Nephron progenitor cell (in vitro differentiated cells): ENCODE measurements around the gene MYH9.

ENCODE experiments used
- DNase-seq: peaks from one replicate; pipeline ENCODE4 v3.0.0; 2021
- H3K27ac Mint-ChIP-seq: 2 replicates; pipeline ENCODE4 v1.8.0; 2021; ENCODE audit warnings: mild to moderate bottlenecking, moderate library complexity, mixed read lengths
- H3K27me3 Mint-ChIP-seq: 2 replicates; pipeline ENCODE4 v1.8.0; 2021; ENCODE audit warnings: mild to moderate bottlenecking, low read depth, mixed read lengths; ENCODE audit not compliant: poor library complexity
- H3K36me3 Mint-ChIP-seq: 2 replicates; pipeline ENCODE4 v1.8.0; 2021; ENCODE audit warnings: low read depth, mixed read lengths
- H3K4me1 Mint-ChIP-seq: 2 replicates; pipeline ENCODE4 v1.8.0; 2021; ENCODE audit warnings: mixed read lengths
- H3K4me3 Mint-ChIP-seq: 2 replicates; pipeline ENCODE4 v1.8.0; 2021; ENCODE audit warnings: mild to moderate bottlenecking, moderate library complexity, mixed read lengths
- H3K9me3 Mint-ChIP-seq: 2 replicates; pipeline ENCODE4 v1.8.0; 2021; ENCODE audit warnings: mild to moderate bottlenecking, moderate library complexity, mixed read lengths
- TF ChIP-seq, protein P1 (sequence below): fragments of 200-600 bp; sonication (generic); IDR thresholded peaks from 2 replicates; pipeline ENCODE4 v1.5.0; 2021; ENCODE audit warnings: antibody characterized with exemption

MYH9 gene

DNA sequence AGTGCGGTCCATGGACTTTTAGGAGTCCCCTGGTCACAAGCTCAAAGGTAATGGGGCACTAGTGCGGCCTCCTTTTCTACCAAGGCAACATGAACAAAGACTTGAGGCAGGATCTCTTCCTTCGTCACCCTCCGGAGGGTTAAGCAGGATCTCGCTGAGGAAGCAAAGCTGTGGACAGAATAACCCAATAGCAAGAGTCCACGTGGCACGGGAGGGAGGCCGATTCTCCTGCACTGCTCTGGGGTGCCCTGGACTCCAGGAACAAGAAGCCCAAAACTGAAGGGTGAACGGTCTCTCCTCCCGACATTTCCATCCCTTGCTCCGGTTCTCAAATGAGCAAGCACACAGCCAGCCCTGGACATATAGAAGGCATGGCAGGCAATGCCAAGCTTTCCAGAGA, 20.7 kb downstream of the MYH9 start:
- Mint-ChIP-seq H3K4me1 (peaks cover 100% of the 10 kb centered on the region), H3K36me3 (no peaks in the 10 kb centered on the region), H3K9me3 (no peaks in the 10 kb centered on the region), H3K4me3 (no peak overlapping the region), H3K27ac (peak overlapping the region; percentile 22), H3K27me3 (no peaks in the 10 kb centered on the region)
- TF ChIP-seq, protein P1, sequence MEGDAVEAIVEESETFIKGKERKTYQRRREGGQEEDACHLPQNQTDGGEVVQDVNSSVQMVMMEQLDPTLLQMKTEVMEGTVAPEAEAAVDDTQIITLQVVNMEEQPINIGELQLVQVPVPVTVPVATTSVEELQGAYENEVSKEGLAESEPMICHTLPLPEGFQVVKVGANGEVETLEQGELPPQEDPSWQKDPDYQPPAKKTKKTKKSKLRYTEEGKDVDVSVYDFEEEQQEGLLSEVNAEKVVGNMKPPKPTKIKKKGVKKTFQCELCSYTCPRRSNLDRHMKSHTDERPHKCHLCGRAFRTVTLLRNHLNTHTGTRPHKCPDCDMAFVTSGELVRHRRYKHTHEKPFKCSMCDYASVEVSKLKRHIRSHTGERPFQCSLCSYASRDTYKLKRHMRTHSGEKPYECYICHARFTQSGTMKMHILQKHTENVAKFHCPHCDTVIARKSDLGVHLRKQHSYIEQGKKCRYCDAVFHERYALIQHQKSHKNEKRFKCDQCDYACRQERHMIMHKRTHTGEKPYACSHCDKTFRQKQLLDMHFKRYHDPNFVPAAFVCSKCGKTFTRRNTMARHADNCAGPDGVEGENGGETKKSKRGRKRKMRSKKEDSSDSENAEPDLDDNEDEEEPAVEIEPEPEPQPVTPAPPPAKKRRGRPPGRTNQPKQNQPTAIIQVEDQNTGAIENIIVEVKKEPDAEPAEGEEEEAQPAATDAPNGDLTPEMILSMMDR: no peak
- DNase-seq: no peak

DNA sequence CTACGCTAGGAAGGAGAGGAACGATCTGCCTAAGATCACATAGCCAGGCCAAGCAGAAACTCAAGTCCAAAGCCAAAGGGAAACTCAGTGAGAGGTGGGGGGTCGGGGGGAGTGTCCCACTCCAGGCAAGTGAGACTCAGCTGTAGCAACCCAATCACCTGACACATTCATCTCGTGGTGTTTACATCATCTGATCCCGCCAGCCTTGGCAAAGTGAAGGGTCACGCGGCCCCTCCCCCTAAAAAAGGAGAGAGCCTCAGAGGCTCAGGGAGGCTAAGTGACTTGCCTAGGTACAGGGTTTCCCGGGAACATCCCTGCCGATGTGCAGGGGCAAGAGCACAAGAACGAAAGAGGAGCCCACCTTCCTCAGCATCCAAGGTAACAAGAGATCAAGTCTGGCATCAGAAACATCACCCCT, 21.5 kb downstream of the MYH9 start:
- Mint-ChIP-seq H3K36me3 (no peaks in the 10 kb centered on the region), H3K27me3 (no peaks in the 10 kb centered on the region), H3K4me3 (peak overlapping the region; percentile 18), H3K9me3 (no peaks in the 10 kb centered on the region), H3K27ac (peak overlapping the region; percentile 94), H3K4me1 (peaks cover 100% of the 10 kb centered on the region)
- no peak for DNase-seq
- TF ChIP-seq, protein P1: no peak

DNA sequence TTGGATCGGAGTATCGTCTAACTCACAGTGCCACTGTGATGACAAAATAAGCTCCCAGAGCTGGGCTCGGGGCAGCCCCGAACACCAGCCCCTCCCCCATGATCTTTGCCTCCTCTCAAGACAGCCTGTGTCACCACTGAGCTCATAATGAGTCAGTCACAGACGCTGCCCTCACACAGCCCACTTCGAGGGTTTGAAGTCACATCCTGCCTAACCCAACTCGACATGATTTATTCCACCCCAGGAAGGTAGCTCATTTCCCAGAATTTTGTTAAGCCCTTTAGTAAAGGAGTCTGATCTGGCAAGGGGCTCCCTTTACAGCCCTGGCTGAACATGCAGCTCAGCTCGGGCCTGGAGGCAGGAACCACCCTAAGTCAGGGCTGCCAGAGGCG, 22.8 kb downstream of the MYH9 start:
- Mint-ChIP-seq H3K9me3 (no peaks in the 10 kb centered on the region), H3K36me3 (no peaks in the 10 kb centered on the region), H3K4me3 (peak overlapping the region; percentile 52), H3K27ac (peak overlapping the region; percentile 63), H3K27me3 (no peaks in the 10 kb centered on the region), H3K4me1 (peaks cover 99% of the 10 kb centered on the region)
- TF ChIP-seq, protein P1: no peak
- DNase-seq: peak; percentile 54

DNA sequence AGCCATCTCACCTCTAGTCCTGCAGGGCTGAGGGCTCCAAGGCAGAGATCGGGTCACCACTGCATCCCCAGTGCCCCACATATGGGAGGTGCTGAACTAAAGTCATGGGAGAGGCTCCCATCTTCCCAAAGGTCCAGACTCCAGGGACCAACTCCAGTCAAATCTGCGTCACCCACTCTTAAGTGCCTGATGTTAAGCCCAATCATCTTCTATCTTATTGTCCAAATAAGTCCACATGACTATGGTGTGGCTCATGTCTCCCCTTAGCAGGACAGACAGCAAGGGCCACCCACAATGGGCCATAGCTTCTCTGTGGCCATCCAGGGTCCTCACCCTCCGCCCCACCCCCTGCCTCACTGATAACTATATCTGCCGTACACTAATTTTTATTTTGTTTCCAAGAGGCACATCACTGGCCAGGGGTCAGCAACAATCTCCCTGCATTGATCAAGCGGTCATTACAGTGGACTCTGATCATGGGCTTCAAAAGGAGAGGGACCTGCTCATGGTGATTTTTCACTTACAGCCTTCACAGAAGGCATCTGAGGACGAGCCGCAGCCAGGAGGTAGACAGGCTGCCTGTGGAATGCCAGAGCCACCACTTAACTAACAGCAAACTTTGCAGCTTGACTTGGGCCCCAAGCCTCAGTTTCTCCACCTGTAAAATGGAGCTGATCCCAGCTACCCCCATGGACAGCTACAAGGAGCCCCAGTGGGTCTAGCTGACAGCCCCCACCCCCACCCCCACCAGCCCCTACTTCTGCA, 23.3 kb downstream of the MYH9 start:
- Mint-ChIP-seq H3K4me1 (peaks cover 99% of the 10 kb centered on the region), H3K27ac (peak overlapping the region; percentile 83), H3K36me3 (no peaks in the 10 kb centered on the region), H3K27me3 (no peaks in the 10 kb centered on the region), H3K4me3 (no peak overlapping the region), H3K9me3 (no peaks in the 10 kb centered on the region)
- TF ChIP-seq, protein P1: no peak
- no peak for DNase-seq

DNA sequence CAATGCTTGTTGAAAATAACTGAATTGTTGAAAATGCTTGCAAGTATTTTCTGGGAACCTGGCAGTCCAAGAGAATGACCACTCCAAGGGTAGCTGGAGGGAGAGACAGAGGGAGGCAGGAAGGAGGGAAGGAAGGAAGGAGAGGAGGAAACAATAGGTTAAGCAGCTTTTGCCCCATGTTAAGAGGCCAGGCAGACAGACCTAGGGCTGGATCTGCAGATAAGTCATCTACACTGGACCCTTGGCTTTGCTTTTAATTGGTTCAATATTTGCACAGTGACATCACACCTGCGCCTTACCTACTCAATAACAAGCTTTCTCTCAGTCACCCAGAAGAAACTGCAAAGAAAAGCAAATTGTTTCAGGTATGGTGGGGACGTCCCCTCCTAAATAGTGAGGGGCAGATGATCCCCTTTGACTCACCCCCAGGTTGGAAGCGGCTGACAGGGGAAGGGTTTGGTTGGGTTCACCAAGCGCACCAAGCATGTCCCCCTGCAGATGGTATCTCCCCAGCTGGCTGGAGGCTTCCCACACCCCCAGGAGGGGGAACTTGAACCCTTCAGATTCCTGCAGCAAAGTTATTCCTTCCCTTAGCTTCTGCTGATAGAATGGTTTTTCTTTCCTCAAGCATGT, 24.3 kb downstream of the MYH9 start:
- Mint-ChIP-seq H3K4me1 (peaks cover 99% of the 10 kb centered on the region), H3K4me3 (no peak overlapping the region)
- TF ChIP-seq, protein P1: no peak

More for the DNA sequence above, 24.3 kb downstream of the MYH9 start:
- H3K27me3 Mint-ChIP-seq: no peaks in the 10 kb centered on the region
- no peaks in the 10 kb centered on the region for H3K9me3 Mint-ChIP-seq
- DNase-seq: no peak
- H3K36me3 Mint-ChIP-seq: no peaks in the 10 kb centered on the region
- H3K27ac Mint-ChIP-seq: peak overlapping the region; percentile 83
